ENCODE measurements around the gene KLRC1. TPM values are rescaled to one million over a fixed set of nuclear protein-coding genes. Genes with fewer than 3 reads are reported as not detected.
A peak's percentile ranks its signal among the peaks of the same experiment; 100 is the strongest.
"Not testable (repeated sequence)": the region's sequence is repeated elsewhere in the genome, so short reads cannot be mapped to it uniquely, and the experiment has no call there.

The KLRC1 gene
- total RNA-seq, 1 donor from 2014 or later: not detected

DNA sequence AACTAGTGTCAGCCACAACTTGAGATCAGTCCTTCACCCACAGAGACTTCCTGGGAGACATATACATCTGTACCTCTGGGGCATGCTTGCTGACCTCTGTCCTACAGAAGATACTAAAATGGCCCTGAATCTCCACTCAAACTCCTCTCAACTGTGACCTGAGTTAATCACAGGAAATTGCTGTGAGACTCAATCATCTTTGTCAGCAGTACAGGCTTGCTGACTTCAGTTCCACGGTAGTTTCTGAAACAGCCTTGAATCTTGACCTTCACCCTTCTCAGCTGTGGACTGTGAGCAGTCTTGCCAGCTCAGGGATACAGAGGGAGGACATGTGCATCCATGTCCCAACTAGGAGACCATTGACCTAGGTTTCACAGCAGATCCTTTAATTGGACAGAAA lies 1.4 kb upstream of the KLRC1 start:
- H3K4me3 Mint-ChIP-seq (ENCODE audit: unreplicated experiment): no peak overlapping the region
- DNase-seq (ENCODE audit: low spot score): no peak
- H3K36me3 Mint-ChIP-seq (ENCODE audit: low read depth, unreplicated experiment): no peaks in the 10 kb centered on the region
- no peaks in the 10 kb centered on the region for H3K4me1 Mint-ChIP-seq (ENCODE audit: unreplicated experiment)
- TF ChIP-seq, protein P1, sequence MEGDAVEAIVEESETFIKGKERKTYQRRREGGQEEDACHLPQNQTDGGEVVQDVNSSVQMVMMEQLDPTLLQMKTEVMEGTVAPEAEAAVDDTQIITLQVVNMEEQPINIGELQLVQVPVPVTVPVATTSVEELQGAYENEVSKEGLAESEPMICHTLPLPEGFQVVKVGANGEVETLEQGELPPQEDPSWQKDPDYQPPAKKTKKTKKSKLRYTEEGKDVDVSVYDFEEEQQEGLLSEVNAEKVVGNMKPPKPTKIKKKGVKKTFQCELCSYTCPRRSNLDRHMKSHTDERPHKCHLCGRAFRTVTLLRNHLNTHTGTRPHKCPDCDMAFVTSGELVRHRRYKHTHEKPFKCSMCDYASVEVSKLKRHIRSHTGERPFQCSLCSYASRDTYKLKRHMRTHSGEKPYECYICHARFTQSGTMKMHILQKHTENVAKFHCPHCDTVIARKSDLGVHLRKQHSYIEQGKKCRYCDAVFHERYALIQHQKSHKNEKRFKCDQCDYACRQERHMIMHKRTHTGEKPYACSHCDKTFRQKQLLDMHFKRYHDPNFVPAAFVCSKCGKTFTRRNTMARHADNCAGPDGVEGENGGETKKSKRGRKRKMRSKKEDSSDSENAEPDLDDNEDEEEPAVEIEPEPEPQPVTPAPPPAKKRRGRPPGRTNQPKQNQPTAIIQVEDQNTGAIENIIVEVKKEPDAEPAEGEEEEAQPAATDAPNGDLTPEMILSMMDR (IDR thresholded peaks at IDR 0.05; ENCODE audit: unreplicated experiment): no peak
- H3K9me3 Mint-ChIP-seq (ENCODE audit: unreplicated experiment): no peaks in the 10 kb centered on the region
- H3K27me3 Mint-ChIP-seq (ENCODE audit: unreplicated experiment): no peaks in the 10 kb centered on the region
- no peak overlapping the region for H3K27ac Mint-ChIP-seq (ENCODE audit: unreplicated experiment)

DNA sequence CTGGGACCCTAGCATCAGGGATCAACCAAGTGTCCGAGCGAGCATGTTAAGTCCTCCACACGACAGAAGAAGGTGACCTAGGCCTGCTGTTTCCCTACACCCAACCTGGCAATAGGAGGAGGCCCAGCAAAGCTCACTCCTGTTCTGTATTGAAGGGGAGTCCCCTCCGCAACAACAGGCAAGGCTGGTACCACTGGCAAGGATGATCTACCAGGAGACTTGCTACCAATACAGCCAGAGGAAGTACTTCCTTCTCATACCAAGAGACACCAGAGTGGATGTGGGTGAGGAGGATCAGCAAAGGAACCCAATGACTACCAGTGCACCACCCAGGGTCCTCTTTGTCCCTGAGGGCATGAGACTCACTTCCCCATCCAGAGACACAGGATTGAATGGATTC lies 4.9 kb downstream of the KLRC1 start:
- Mint-ChIP-seq H3K4me3 (ENCODE audit: unreplicated experiment) (no peak overlapping the region), H3K36me3 (ENCODE audit: low read depth, unreplicated experiment) (no peaks in the 10 kb centered on the region), H3K9me3 (ENCODE audit: unreplicated experiment) (no peaks in the 10 kb centered on the region), H3K27ac (ENCODE audit: unreplicated experiment) (no peak overlapping the region), H3K4me1 (ENCODE audit: unreplicated experiment) (no peaks in the 10 kb centered on the region), H3K27me3 (ENCODE audit: unreplicated experiment) (no peaks in the 10 kb centered on the region)
- DNase-seq (ENCODE audit: low spot score): no peak
- TF ChIP-seq, protein P1 (IDR thresholded peaks at IDR 0.05; ENCODE audit: unreplicated experiment): no peak

DNA sequence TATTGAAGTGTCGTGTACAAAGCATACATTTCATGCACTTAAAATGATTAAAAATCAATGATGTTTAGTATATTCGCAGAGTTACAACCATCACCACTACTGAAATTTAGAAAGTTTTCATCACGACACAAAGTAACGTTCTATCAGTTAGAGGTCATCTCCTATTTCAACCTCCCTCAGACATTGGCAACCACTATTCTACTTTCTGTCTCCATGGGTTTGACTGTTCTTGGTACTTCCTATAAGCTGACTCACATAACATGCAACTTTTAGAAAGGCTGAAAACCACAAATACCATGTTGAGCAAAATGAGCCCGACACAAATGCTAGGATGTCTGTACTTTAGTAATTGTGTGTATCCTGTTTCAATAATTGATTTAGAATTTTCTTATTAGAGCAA lies 7.1 kb downstream of the KLRC1 start:
- H3K27ac Mint-ChIP-seq (ENCODE audit: unreplicated experiment); H3K9me3 Mint-ChIP-seq (ENCODE audit: unreplicated experiment); DNase-seq (ENCODE audit: low spot score); H3K4me1 Mint-ChIP-seq (ENCODE audit: unreplicated experiment); H3K4me3 Mint-ChIP-seq (ENCODE audit: unreplicated experiment); H3K36me3 Mint-ChIP-seq (ENCODE audit: low read depth, unreplicated experiment); H3K27me3 Mint-ChIP-seq (ENCODE audit: unreplicated experiment): not testable (repeated sequence)

DNA sequence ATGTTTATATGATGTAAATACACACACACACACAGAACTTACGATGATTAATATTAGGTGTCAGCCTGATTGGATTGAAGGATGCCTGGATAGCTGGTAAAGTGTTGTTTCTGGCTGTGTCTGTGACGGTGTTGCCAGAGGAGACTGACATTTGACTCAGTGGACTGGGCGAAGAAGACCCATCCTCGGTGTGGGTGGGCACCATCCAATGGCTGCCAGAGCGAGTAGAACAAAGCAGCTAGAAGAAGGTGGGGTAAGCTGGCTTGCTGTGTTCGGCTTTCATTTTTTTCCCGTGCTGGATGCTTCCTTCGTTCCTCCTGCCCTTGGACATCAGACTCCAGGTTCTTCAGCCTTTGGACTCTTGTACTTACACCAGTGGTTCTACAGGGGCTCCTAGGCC lies 12.0 kb downstream of the KLRC1 start:
- not testable (repeated sequence) for H3K36me3 Mint-ChIP-seq (ENCODE audit: low read depth, unreplicated experiment); H3K4me3 Mint-ChIP-seq (ENCODE audit: unreplicated experiment)

DNA sequence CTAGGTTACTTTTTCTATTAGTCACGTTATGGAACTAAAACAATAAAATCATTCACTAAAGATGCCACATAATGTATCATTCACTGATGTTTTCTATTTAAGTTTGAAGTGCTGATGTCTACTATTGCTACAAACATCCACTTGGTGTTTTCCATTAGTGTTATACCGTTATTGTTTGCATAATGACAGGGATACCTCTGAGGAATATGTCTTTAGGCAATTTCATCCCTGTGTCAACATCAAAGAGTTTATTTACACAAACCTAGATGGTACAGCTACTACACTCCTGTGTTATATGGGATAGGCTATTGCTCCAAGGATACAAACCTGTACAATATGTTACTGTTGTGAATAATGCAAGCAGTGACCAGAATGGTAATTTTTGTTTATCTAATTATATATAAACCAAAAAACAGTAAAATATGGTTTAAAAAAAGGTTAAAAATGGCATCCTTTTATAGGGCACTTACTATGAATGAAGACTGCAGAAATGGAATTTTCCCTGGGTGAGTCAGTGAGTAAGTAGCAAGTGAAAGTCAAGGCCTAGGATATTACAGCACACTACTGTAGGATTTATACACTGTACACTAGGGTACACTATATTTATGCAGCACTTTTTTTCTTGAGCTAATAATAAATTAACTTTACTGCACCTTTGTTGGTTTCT lies 13.4 kb downstream of the KLRC1 start:
- H3K36me3 Mint-ChIP-seq (ENCODE audit: low read depth, unreplicated experiment); H3K4me1 Mint-ChIP-seq (ENCODE audit: unreplicated experiment); H3K9me3 Mint-ChIP-seq (ENCODE audit: unreplicated experiment); H3K27ac Mint-ChIP-seq (ENCODE audit: unreplicated experiment); DNase-seq (ENCODE audit: low spot score); H3K4me3 Mint-ChIP-seq (ENCODE audit: unreplicated experiment); H3K27me3 Mint-ChIP-seq (ENCODE audit: unreplicated experiment): not testable (repeated sequence)

More for the DNA sequence above, 12.0 kb downstream of the KLRC1 start:
- H3K9me3 Mint-ChIP-seq (ENCODE audit: unreplicated experiment); H3K27ac Mint-ChIP-seq (ENCODE audit: unreplicated experiment); H3K4me1 Mint-ChIP-seq (ENCODE audit: unreplicated experiment); H3K27me3 Mint-ChIP-seq (ENCODE audit: unreplicated experiment); DNase-seq (ENCODE audit: low spot score): not testable (repeated sequence)

DNA sequence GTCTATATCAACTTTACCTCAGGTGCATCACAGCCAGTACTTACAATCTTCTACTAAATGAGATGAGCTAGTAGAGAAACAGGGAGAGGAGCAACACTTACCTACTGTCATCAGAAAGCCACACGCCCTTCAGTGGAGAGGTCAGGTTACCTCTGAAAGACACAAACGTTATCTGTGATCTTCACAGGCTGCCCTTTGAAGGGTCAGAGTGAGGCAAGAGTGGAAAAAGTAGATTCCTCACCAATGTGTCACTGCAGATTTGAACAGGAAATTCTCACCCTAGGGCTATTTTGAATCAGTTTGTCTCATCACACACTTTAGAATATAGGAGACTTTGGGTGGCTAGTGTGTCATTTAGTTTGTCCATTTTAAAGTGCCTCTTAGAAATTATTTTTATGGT lies 15.6 kb downstream of the KLRC1 start:
- H3K4me3 Mint-ChIP-seq (ENCODE audit: unreplicated experiment); H3K9me3 Mint-ChIP-seq (ENCODE audit: unreplicated experiment); H3K4me1 Mint-ChIP-seq (ENCODE audit: unreplicated experiment); H3K27me3 Mint-ChIP-seq (ENCODE audit: unreplicated experiment); DNase-seq (ENCODE audit: low spot score); H3K27ac Mint-ChIP-seq (ENCODE audit: unreplicated experiment); H3K36me3 Mint-ChIP-seq (ENCODE audit: low read depth, unreplicated experiment): not testable (repeated sequence)

DNA sequence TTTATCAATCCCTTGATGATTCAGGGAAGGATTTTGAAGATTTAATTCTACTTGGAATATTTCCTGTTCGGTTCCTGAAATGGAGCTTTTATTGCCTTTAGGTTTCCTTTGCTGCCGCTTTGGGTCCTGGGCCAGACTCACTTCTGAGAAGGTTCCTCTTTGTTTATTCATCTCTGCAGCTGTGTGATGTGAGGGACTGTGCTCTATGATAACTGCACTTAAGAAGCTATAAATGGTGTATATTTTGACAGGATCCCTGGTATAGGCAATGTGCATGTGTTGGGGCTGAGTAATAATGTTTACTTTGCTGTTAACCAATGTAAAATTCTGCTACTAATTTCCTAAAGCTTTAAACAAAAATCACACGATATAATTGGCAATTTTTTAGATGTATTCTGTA lies 17.4 kb downstream of the KLRC1 start, which contains the start of gene KLRC2:
Gene KLRC2 (minus strand): TSS at position 195 of the 400 bp plus-strand sequence. CDS start 24 bp downstream, at position 171.
- not testable (repeated sequence) for H3K27ac Mint-ChIP-seq (ENCODE audit: unreplicated experiment); H3K36me3 Mint-ChIP-seq (ENCODE audit: low read depth, unreplicated experiment); H3K4me1 Mint-ChIP-seq (ENCODE audit: unreplicated experiment); H3K9me3 Mint-ChIP-seq (ENCODE audit: unreplicated experiment); H3K27me3 Mint-ChIP-seq (ENCODE audit: unreplicated experiment); H3K4me3 Mint-ChIP-seq (ENCODE audit: unreplicated experiment)
- DNase-seq (ENCODE audit: low spot score): peak; percentile 5

DNA sequence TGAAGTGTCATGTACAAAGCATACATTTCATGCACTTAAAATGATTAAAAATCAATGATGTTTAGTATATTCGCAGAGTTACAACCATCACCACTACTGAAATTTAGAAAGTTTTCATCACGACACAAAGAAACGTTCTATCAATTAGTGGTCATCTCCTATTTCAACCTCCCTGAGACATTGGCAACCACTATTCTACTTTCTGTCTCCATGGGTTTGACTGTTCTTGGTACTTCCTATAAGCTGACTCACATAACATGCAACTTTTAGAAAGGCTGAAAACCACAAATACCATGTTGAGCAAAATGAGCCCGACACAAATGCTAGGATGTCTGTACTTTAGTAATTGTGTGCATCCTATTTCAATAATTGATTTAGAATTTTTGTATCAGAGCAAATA lies 22.6 kb downstream of the KLRC1 start:
- DNase-seq (ENCODE audit: low spot score); H3K4me3 Mint-ChIP-seq (ENCODE audit: unreplicated experiment); H3K36me3 Mint-ChIP-seq (ENCODE audit: low read depth, unreplicated experiment); H3K4me1 Mint-ChIP-seq (ENCODE audit: unreplicated experiment); H3K27ac Mint-ChIP-seq (ENCODE audit: unreplicated experiment); H3K27me3 Mint-ChIP-seq (ENCODE audit: unreplicated experiment); H3K9me3 Mint-ChIP-seq (ENCODE audit: unreplicated experiment): not testable (repeated sequence)

DNA sequence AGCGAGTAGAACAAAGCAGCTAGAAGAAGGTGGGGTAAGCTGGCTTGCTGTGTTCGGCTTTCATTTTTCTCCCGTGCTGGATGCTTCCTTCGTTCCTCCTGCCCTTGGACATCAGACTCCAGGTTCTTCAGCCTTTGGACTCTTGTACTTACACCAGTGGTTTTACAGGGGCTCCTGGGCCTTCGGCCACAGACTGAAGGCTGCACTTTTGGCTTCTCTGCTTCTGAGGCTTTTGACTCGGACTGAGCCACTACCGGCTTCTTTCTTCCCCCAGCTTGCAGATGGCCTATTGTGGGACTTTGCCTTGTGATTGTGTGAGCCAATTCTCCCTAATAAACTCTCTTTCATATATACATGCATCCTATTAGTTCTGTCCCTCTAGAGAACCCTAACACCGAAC lies 27.2 kb downstream of the KLRC1 start:
- H3K4me3 Mint-ChIP-seq (ENCODE audit: unreplicated experiment): not testable (repeated sequence)

DNA sequence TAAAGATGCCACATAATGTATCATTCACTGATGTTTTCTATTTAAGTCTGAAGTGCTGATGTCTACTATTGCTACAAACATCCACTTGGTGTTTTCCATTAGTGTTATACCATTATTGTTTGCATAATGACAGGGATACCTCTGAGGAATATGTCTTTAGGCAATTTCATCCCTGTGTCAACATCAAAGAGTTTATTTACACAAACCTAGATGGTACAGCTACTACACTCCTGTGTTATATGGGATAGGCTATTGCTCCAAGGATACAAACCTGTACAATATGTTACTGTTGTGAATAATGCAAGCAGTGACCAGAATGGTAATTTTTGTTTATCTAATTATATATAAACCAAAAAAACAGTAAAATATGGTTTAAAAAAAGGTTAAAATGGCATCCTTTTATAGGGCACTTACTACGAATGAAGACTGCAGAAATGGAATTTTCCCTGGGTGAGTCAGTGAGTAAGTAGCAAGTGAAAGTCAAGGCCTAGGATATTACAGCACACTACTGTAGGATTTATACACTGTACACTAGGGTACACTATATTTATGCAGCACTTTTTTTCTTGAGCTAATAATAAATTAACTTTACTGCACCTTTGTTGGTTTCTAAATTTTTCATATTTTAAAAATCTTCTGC lies 28.8 kb downstream of the KLRC1 start:
- H3K27me3 Mint-ChIP-seq (ENCODE audit: unreplicated experiment); H3K27ac Mint-ChIP-seq (ENCODE audit: unreplicated experiment); H3K36me3 Mint-ChIP-seq (ENCODE audit: low read depth, unreplicated experiment); H3K9me3 Mint-ChIP-seq (ENCODE audit: unreplicated experiment); H3K4me3 Mint-ChIP-seq (ENCODE audit: unreplicated experiment); H3K4me1 Mint-ChIP-seq (ENCODE audit: unreplicated experiment); DNase-seq (ENCODE audit: low spot score): not testable (repeated sequence)

More for the DNA sequence above, 27.2 kb downstream of the KLRC1 start:
- H3K27ac Mint-ChIP-seq (ENCODE audit: unreplicated experiment); H3K27me3 Mint-ChIP-seq (ENCODE audit: unreplicated experiment); H3K9me3 Mint-ChIP-seq (ENCODE audit: unreplicated experiment); DNase-seq (ENCODE audit: low spot score); H3K36me3 Mint-ChIP-seq (ENCODE audit: low read depth, unreplicated experiment); H3K4me1 Mint-ChIP-seq (ENCODE audit: unreplicated experiment): not testable (repeated sequence)

All from endothelial cell (in vitro differentiated cells).